IMR-90 (cell line): ENCODE data around the gene CYTH4. TPM values are rescaled to one million over a fixed set of nuclear protein-coding genes. Genes with fewer than 3 reads are reported as not detected.

Experiments
- ATAC-seq: fragments of 200-7000 bp; cut with Tn5 transposase; 2 replicates; pipeline ENCODE4 v1.9.1; 2020; ENCODE audit warnings: low read depth, mild to moderate bottlenecking, moderate library complexity
- BruUV-seq: library from RNA; stranded (reverse); fragments of 400-500 nt; replicated peaks from 2 replicates; lab custom pipeline; 2021; lab: Mats Ljungman, UMichigan
- CTCF ChIA-PET: fragments of 300-600 bp; formaldehyde crosslinking; extraction: SDS; loops from one replicate; lab custom pipeline; 2021; ENCODE audit warnings: antibody characterized with exemption; lab: Yijun Ruan, JAX
- POLR2A ChIA-PET: fragments of 300-600 bp; sonication (Branson Sonifier 250); formaldehyde crosslinking; loops from one replicate; lab custom pipeline; 2022; ENCODE audit warnings: antibody characterized with exemption; ENCODE audit not compliant: unreplicated experiment; lab: Charles Lee
- DNase-seq: peaks from one replicate; pipeline ENCODE4 v3.0.0; 2013
- H2AFZ ChIP-seq: replicated peaks from 2 replicates; pipeline ENCODE3; 2013; ENCODE audit warnings: low read length, mild to moderate bottlenecking; ENCODE audit not compliant: poor library complexity
- H2AK5ac ChIP-seq: 2 replicates; pipeline ENCODE4 v1.6.1; 2013; ENCODE audit warnings: low read depth, low read length, inconsistent platforms
- H2AK9ac ChIP-seq: replicated peaks from 2 replicates; pipeline ENCODE3; 2013; ENCODE audit warnings: mild to moderate bottlenecking, low read depth, low read length, moderate library complexity; ENCODE audit not compliant: poor library complexity
- H2BK120ac ChIP-seq: 2 replicates; pipeline ENCODE4 v1.6.1; 2013; ENCODE audit warnings: low read depth, low read length, inconsistent platforms
- H2BK15ac ChIP-seq: 3 replicates; pipeline ENCODE4 v1.6.1; 2013; ENCODE audit warnings: low read depth, low read length, inconsistent platforms
- H2BK20ac ChIP-seq: 2 replicates; pipeline ENCODE4 v1.6.1; 2013; ENCODE audit warnings: low read depth, mild to moderate bottlenecking, inconsistent platforms, low read length, moderate library complexity
- H2BK5ac ChIP-seq: 2 replicates; pipeline ENCODE4 v1.6.1; 2013; ENCODE audit warnings: mild to moderate bottlenecking, low read depth, low read length, inconsistent platforms; ENCODE audit not compliant: poor library complexity, severe bottlenecking
- H3K14ac ChIP-seq: replicated peaks from 2 replicates; pipeline ENCODE4 v1.6.1; 2013; ENCODE audit warnings: low read depth, low read length, inconsistent platforms
- H3K18ac ChIP-seq: 2 replicates; pipeline ENCODE4 v1.6.1; 2013; ENCODE audit warnings: low read depth, low read length, control low read depth
- H3K23ac ChIP-seq: 2 replicates; pipeline ENCODE4 v1.6.1; 2013; ENCODE audit warnings: low read depth, low read length, inconsistent platforms
- H3K27ac ChIP-seq: 2 replicates; pipeline ENCODE4 v1.5.1; 2013; ENCODE audit warnings: mild to moderate bottlenecking, control low read depth, low read length; ENCODE audit not compliant: insufficient read depth
- H3K27me3 ChIP-seq: 2 replicates; pipeline ENCODE4 v1.6.1; 2013; ENCODE audit warnings: low read length; ENCODE audit not compliant: control insufficient read depth, insufficient read depth
- H3K36me3 ChIP-seq: 2 replicates; pipeline ENCODE4 v1.6.1; 2013; ENCODE audit warnings: low read length, mixed read lengths; ENCODE audit not compliant: control insufficient read depth, insufficient read depth
- H3K4ac ChIP-seq: 2 replicates; pipeline ENCODE4 v1.6.1; 2013; ENCODE audit warnings: low read depth, low read length, inconsistent platforms
- H3K4me1 ChIP-seq: 2 replicates; pipeline ENCODE4 v1.6.1; 2013; ENCODE audit warnings: low read length, mixed read lengths; ENCODE audit not compliant: control insufficient read depth, insufficient read depth
- H3K4me2 ChIP-seq: 2 replicates; pipeline ENCODE4 v1.6.1; 2013; ENCODE audit warnings: low read depth, mild to moderate bottlenecking, control low read depth, low read length, moderate library complexity
- H3K4me3 ChIP-seq: 2 replicates; pipeline ENCODE4 v1.5.1; 2013; ENCODE audit warnings: low read depth, mild to moderate bottlenecking, control low read depth, low read length, moderate library complexity; ENCODE audit not compliant: insufficient read depth
- H3K56ac ChIP-seq: 2 replicates; pipeline ENCODE4 v1.6.1; 2013; ENCODE audit warnings: low read length, inconsistent platforms; ENCODE audit not compliant: insufficient read depth; ENCODE audit errors: extremely low read depth
- H3K79me1 ChIP-seq, 2 experiments: 2 replicates each; pipeline ENCODE4 v1.6.1; 2013; ENCODE audit warnings: low read length in 2 of 2, inconsistent platforms in 1 of 2, low read depth in 1 of 2
- H3K9ac ChIP-seq: 2 replicates; pipeline ENCODE4 v1.6.1; 2013; ENCODE audit warnings: low read depth, low read length, control low read depth
- H3K9me1 ChIP-seq: 2 replicates; pipeline ENCODE4 v1.6.1; 2013; ENCODE audit warnings: low read length, inconsistent platforms; ENCODE audit not compliant: insufficient read depth
- H3K9me3 ChIP-seq: 2 replicates; pipeline ENCODE4 v1.6.1; 2013; ENCODE audit warnings: low read length; ENCODE audit not compliant: control insufficient read depth, insufficient read depth
- H4K20me1 ChIP-seq: 2 replicates; pipeline ENCODE4 v1.6.1; 2013; ENCODE audit warnings: low read length, inconsistent platforms; ENCODE audit not compliant: insufficient read depth
- H4K5ac ChIP-seq: 2 replicates; pipeline ENCODE4 v1.6.1; 2013; ENCODE audit warnings: mild to moderate bottlenecking, low read depth, low read length, control low read depth
- H4K8ac ChIP-seq, 2 experiments: 2 replicates each; pipeline ENCODE4 v1.6.1; 2013; ENCODE audit warnings: low read depth in 2 of 2, low read length in 2 of 2, control low read depth in 1 of 2, inconsistent platforms in 1 of 2
- H4K91ac ChIP-seq: 2 replicates; pipeline ENCODE4 v1.6.1; 2013; ENCODE audit warnings: low read depth, low read length, inconsistent platforms; ENCODE audit not compliant: insufficient read depth
- BHLHE40 ChIP-seq: fragments of 150-350 bp; IDR thresholded peaks from 2 replicates; pipeline ENCODE4 v1.6.1; 2016; ENCODE audit warnings: mild to moderate bottlenecking, low read depth, low read length
- CEBPB ChIP-seq: IDR thresholded peaks from 2 replicates; pipeline ENCODE4 v1.6.1; 2012; ENCODE audit warnings: low read depth, low read length, improper control_type of control experiment
- CHD1 ChIP-seq: IDR thresholded peaks from 2 replicates; pipeline ENCODE4 v1.6.1; 2012; ENCODE audit warnings: low read depth, low read length, improper control_type of control experiment
- FOS ChIP-seq: fragments of 150-350 bp; IDR thresholded peaks from 2 replicates; pipeline ENCODE4 v1.6.1; 2016; ENCODE audit warnings: low read depth, low read length
- RCOR1 ChIP-seq: IDR thresholded peaks from 2 replicates; pipeline ENCODE4 v1.6.1; 2012; ENCODE audit warnings: mild to moderate bottlenecking, low read length, improper control_type of control experiment; ENCODE audit not compliant: insufficient replicate concordance
- RFX5 ChIP-seq: IDR thresholded peaks from 2 replicates; pipeline ENCODE4 v1.8.0; 2012; ENCODE audit warnings: low read depth, mild to moderate bottlenecking, low read length, moderate library complexity
- SMC3 ChIP-seq: fragments of 150-350 bp; IDR thresholded peaks from 2 replicates; pipeline ENCODE4 v1.6.1; 2016; ENCODE audit warnings: low read depth, mild to moderate bottlenecking, antibody characterized with exemption, low read length, moderate library complexity
- WGBS, 2 experiments: methylation state at CpG; one replicate each; pipeline versions ENCODE4 v1.1.5 to v1.1.7; 2013; ENCODE audit warnings: missing lambda C conversion rate in 2 of 2; ENCODE audit not compliant: insufficient read length in 1 of 2; ENCODE audit errors: extremely low coverage in 2 of 2; 5-methylcytosine and 5-hydroxymethylcytosine counted together
- dilution Hi-C: fragments of 300-500 bp; cut with HindIII; formaldehyde crosslinking; loops from one replicate; pipeline ENCODE4 v1.14.3; 2018; ENCODE audit warnings: low sequenced_read_pairs; ENCODE audit not compliant: unreplicated experiment
- in situ Hi-C: fragments of 300-500 bp; cut with MboI; formaldehyde crosslinking; loops from 3 replicates; pipeline ENCODE4 v1.14.3; 2019; ENCODE audit warnings: low sequenced_read_pairs, inconsistent platforms, mixed read lengths
- intact Hi-C: fragments of 100-400 bp; cut with micrococcal nuclease; formaldehyde crosslinking; loops from 2 replicates; pipeline ENCODE4 v1.10.0; 2022
- polyA plus RNA-seq, 3 experiments: library from polyadenylated mRNA; depleted of rRNA; stranded (reverse); fragments of >200 nt; gene quantifications; 2 replicates each; pipeline ENCODE4 v1.2.3, GENCODE V29; 2012; ENCODE audit warnings: low replicate concordance in 1 of 3
- total RNA-seq: library from RNA; depleted of rRNA; stranded (reverse); fragments of >200 nt; gene quantifications from 2 replicates; pipeline ENCODE4 v1.2.3, GENCODE V29; 2012

The CYTH4 gene
- total and polyA plus RNA-seq, 2 of the 4 experiments (the other 2 are of a cell fraction): 0.36 to 0.55 TPM

DNA sequence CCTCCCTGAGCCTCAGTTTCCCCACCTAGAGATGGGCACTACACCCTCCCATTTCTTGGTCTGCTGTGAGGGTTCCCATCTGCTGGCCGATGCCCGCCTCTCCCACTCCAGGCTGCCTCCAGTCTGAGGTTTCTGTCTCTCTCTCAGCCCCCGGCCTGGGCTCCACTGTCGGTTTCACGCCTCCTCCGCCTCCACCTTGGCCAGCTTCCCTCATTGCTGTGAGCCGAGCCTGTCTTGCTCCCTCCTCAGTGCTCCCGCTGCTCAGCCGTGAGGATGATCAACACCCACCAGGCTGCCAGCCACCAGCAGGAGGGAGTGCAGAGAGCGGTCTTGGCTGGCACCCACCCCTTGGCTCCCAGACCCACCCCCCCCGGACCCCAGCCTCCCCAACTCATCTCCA, 61.0 kb downstream of the CYTH4 start:
- BruUV-seq: no TSS peak
- no peak overlapping the region for H3K56ac ChIP-seq
- no peak overlapping the region for H3K9ac ChIP-seq
- H2BK5ac ChIP-seq: no peak overlapping the region
- no peak overlapping the region for H2AK9ac ChIP-seq
- peaks cover 12% of the 10 kb centered on the region for H3K4me1 ChIP-seq
- no peak overlapping the region for H3K4me2 ChIP-seq
- no peak overlapping the region for H3K18ac ChIP-seq
- no peak overlapping the region for H2AFZ ChIP-seq
- no peak for ATAC-seq
- H4K20me1 ChIP-seq: no peaks in the 10 kb centered on the region
- intact Hi-C loops (no loop called here), dilution Hi-C loops (no loop called here), in situ Hi-C loops (no loop called here)
- H2BK120ac ChIP-seq: no peak overlapping the region
- H3K36me3 ChIP-seq: no peaks in the 10 kb centered on the region
- H3K9me1 ChIP-seq: peaks cover 8% of the 10 kb centered on the region
- H3K4ac ChIP-seq: no peak overlapping the region
- no peak overlapping the region for H3K27ac ChIP-seq
- TF ChIP-seq FOS: no peak
- no peak for TF ChIP-seq RCOR1
- no peak for TF ChIP-seq CEBPB
- no peak for TF ChIP-seq BHLHE40
- TF ChIP-seq RFX5: no peak
- TF ChIP-seq CHD1: no peak
- no peak for TF ChIP-seq SMC3
- no peak overlapping the region for H3K4me3 ChIP-seq
- no peak overlapping the region for H3K14ac ChIP-seq
- H4K8ac ChIP-seq: no peak overlapping the region
- H3K9me3 ChIP-seq: no peaks in the 10 kb centered on the region
- H2AK5ac ChIP-seq: no peak overlapping the region
- H2BK15ac ChIP-seq: no peak overlapping the region
- H3K27me3 ChIP-seq: peaks cover 14% of the 10 kb centered on the region
- 30% methylated on average over 2 of the region's 11 CpGs; no CpG with 5 or more reads in 1 of the 2 experiments for WGBS, 2 experiments
- POLR2A ChIA-PET: no interaction called here
- CTCF ChIA-PET: no interaction called here
- no peak overlapping the region for H2BK20ac ChIP-seq
- no peak overlapping the region for H4K91ac ChIP-seq
- H4K5ac ChIP-seq: no peak overlapping the region
- no peak overlapping the region for H3K23ac ChIP-seq
- DNase-seq: no peak
- H3K79me1 ChIP-seq: no peaks in the 10 kb centered on the region
